Cardiac fibroblast (primary cell): Measurements from ENCODE around the gene HHIPL2.

Experiments
- DNase-seq, 2 donors: peaks; one replicate each; pipeline versions ENCODE4 v3.0.0 to v3.0.0-alpha.2; 2010; ENCODE audit warnings: low read depth in 2 of 2
- H3K4me3 ChIP-seq, 2 donors: replicated peaks in 1 of 2; 1 replicate in 1 of 2; 2 replicates in 1 of 2; pipeline ENCODE4 v1.5.1; 2011; ENCODE audit warnings: low read depth in 2 of 2, low read length in 2 of 2, mild to moderate bottlenecking in 2 of 2, moderate library complexity in 1 of 2
- TF ChIP-seq, protein P1 (sequence below): IDR thresholded peaks from one replicate; pipeline ENCODE4 v1.5.1; 2011; ENCODE audit warnings: low read depth, mild to moderate bottlenecking, low read length, inconsistent platforms

HHIPL2 gene

DNA sequence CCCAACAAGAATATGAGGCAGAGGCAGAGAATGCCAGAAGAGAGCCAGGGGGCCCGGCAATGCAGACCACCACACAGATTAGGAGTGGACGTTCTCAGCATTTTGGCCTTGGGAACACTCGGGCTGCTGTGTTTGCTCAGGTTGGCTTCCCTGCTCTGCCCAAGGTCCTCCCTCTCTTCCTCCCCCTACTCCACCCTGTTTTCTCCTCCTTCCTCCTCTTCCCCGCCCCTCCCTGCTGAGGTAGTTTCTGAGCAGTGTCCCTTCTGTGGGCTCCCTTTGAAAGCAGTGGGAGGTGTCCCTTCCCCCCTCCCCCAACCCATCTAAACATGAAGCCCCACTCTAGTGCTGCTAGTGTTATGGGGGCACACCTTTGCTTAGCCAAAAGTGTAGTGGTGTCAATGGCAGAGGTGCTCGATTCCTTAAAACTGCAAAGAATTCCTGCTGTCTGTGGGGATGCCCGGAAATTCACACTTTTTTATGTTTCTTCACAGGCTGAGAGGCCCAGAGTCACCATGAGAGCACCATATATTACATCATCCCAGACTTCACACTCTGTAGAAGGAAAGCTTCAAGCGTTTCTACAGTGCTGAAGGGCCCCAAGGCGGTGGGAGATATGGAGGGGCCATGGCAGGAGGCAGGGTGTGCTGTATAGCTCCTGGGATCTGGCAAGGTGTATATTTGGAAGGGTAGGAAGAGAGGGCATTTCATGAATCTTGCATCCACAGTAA lies at the start of gene HHIPL2:
HHIPL2 (minus strand) TSS at position 161 of the 728 bp plus-strand sequence; CDS start at position 101, 60 bp downstream.
- TF ChIP-seq, protein P1, sequence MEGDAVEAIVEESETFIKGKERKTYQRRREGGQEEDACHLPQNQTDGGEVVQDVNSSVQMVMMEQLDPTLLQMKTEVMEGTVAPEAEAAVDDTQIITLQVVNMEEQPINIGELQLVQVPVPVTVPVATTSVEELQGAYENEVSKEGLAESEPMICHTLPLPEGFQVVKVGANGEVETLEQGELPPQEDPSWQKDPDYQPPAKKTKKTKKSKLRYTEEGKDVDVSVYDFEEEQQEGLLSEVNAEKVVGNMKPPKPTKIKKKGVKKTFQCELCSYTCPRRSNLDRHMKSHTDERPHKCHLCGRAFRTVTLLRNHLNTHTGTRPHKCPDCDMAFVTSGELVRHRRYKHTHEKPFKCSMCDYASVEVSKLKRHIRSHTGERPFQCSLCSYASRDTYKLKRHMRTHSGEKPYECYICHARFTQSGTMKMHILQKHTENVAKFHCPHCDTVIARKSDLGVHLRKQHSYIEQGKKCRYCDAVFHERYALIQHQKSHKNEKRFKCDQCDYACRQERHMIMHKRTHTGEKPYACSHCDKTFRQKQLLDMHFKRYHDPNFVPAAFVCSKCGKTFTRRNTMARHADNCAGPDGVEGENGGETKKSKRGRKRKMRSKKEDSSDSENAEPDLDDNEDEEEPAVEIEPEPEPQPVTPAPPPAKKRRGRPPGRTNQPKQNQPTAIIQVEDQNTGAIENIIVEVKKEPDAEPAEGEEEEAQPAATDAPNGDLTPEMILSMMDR, result no peak
- no peak within 1 kb of the TSS for H3K4me3 ChIP-seq
- DNase-seq, result peak; percentile 8 to 10

DNA sequence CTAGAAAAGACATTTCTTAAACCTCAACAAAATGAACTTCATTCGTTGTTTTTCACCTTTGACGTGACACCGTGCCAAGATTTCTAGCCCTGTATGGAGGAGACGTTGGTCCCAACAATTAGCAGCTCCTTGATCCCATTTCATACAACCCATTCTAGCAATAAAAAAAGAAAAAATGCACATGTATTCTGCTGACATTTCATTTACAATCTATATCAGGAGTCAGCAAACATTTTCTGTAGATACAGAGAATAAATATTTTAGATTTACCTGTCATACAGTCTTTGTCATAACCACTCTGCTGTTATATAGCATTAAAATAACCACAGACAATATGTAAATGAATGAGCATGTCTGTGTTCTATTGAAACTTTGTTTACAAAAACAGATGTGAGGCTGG lies 48.8 kb upstream of the HHIPL2 start:
- TF ChIP-seq, protein P1, result no peak

DNA sequence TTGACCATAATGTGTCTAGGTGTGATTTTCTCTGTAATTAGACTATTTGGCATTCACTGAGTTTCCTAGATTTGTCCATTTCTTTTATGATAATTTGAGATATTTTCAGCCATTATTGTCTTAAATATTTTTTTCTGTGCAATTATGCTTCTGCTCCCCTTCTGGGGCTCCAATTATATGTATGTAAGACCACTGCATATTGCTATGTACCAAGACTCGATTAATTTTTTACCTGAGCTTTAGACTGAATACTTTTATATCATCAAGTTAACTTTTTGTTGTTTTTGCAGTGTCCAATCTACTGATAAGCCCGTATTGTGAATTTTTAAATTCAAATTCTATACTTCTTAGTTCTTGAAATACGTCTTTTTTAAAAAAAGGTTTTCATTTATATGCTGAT lies 46.9 kb upstream of the HHIPL2 start:
- TF ChIP-seq, protein P1, result no peak
- H3K4me3 ChIP-seq, result no peak overlapping the region
- no peak for DNase-seq

More for the DNA sequence above, 48.8 kb upstream of the HHIPL2 start:
- no peak for DNase-seq
- no peak overlapping the region for H3K4me3 ChIP-seq

DNA sequence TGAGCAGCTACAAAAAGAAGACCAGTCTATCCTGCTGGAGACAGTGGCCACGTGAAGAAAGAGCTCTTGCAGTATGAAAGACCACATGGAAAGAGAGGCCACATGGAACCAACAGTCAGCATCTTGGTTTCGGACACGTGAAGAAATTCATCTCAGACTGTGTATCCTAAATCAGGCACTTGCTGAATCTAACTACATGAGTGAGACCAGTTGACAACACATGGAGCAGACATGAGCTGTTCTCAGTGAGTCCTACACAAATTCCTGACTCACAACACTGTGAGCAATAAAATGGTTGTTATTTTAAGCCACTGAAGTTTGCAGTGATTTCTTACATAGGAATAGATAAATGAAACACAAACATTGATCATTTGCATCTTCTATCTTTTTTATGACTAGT lies 44.3 kb upstream of the HHIPL2 start:
- no peak overlapping the region for H3K4me3 ChIP-seq
- DNase-seq, result peak in 1 of 2 donors; percentile 50
- TF ChIP-seq, protein P1, result no peak

DNA sequence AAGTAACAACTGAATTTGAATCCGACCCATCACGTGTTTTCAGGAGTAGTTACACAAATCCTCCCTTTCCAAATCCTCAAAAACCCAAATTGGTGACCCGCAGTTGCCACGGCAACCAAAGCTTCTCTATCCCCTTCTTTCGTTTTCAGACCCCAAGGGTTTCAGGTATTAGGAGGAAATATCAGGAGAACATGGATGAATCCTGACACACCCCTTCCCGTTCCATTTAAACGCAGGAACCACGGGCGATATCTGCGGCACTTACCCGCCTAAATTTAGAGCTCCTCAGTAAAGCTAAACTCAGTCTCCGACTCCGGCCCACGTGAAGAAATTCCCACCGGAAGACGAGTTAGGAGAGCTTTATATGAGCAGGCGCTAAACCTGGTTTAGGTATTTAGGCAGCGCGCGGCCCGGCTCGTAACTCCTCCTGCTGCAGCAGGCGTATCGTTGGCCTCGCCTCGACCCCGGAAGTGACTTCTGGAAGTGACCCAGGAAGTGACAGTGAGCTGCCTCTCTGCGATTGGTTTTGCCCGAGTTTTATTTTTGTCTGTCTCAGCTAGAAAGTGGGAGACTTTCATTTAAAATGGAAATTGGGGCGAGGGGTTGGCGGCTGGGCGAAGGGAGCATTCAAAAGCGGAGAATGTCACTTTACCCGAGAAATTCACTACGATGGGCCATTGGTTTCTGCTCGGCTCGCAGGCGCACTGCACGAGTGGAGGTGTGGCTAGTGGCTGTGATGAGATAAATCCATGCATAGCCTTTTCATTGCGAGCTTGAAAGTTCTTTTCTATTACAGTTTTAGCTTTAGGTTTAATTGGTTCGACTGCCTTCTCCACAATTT lies 41.8 kb upstream of the HHIPL2 start, which contains the start of gene TAF1A:
TAF1A (minus strand) TSS at position 472 of the 841 bp plus-strand sequence.
- peak; percentile 83 to 84 for DNase-seq
- H3K4me3 ChIP-seq, result peak within 1 kb of the TSS; percentile 71 to 75
- TF ChIP-seq, protein P1, result no peak

DNA sequence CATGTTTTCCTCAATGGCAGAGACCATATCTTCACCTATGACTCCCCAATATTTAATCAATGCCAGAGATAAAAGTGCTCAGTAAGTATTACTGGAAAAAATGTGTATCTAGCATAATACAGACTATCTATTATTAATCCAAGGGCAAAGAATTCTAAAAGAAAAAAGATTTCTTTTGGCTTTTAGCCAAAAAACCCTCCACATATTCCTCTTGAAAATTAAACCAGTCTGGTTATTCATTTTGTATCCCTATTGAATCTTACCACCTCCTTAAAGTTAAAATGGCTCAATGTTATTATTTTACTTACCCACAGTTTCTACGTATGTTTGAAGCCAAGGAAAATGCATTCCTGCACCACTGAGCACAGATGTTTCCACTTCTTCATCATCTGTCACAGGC lies 40.2 kb upstream of the HHIPL2 start:
- H3K4me3 ChIP-seq, result no peak overlapping the region
- no peak for DNase-seq
- TF ChIP-seq, protein P1, result no peak
